HPDE6-E6E7 (cell line): ENCODE data around the gene DOCK6.
"Not testable (repeated sequence)": the region's sequence is repeated elsewhere in the genome, so short reads cannot be mapped to it uniquely, and the experiment has no call there.

ENCODE experiments used
- DNase-seq: peaks from one replicate; pipeline ENCODE4 v3.0.0; 2011; ENCODE audit warnings: missing footprints; ENCODE audit errors: extremely low spot score

Gene DOCK6

GRCh38 chr19:11196406-11197287, 65.7 kb downstream of the DOCK6 start:
- DNase-seq = peak; percentile 41

DNA sequence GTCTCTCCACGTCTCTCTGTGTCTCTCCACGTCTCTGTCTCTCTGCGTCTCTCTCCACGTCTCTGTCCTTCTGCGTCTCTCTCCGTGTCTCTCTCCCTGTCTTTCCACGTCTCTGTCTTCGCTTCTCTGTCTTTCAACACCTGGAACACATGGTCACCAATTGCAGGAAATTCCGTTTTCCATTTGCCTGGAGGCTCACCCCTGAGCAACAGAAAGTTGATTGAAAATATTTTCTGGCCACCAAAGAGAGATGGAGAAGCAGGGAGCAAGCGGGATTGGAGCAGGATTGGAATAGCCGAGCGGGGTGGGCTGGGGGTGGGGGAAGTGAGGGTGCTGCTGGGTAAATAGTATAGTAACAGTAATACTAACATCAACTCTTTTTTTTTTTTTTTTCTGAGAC, 66.6 kb downstream of the DOCK6 start:
- DNase-seq = no peak

- no peak for DNase-seq
These were observed 67.4 kb downstream of the DOCK6 start for GRCh38 chr19:11194656-11195558.

DNA sequence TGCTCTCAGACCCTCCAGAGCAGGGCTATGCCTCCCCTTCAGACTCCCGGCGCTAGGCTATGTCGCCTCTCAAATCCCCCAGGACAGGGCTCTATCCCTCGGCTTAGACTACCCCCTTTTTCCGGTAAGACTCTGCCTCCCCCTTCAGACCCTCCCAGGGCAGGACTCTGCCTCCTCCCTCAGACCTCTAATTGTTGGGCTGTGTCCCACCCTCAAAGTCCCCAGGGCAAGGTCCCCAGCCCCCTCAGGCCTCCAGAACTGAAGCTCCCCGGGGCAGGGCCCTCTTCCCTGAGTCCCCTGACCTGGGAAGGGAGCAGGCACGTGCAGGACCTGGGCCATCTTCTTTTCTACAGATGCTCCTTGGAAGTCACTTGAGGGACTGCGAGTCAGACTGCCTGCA, 68.2 kb downstream of the DOCK6 start:
- no peak for DNase-seq

DNA sequence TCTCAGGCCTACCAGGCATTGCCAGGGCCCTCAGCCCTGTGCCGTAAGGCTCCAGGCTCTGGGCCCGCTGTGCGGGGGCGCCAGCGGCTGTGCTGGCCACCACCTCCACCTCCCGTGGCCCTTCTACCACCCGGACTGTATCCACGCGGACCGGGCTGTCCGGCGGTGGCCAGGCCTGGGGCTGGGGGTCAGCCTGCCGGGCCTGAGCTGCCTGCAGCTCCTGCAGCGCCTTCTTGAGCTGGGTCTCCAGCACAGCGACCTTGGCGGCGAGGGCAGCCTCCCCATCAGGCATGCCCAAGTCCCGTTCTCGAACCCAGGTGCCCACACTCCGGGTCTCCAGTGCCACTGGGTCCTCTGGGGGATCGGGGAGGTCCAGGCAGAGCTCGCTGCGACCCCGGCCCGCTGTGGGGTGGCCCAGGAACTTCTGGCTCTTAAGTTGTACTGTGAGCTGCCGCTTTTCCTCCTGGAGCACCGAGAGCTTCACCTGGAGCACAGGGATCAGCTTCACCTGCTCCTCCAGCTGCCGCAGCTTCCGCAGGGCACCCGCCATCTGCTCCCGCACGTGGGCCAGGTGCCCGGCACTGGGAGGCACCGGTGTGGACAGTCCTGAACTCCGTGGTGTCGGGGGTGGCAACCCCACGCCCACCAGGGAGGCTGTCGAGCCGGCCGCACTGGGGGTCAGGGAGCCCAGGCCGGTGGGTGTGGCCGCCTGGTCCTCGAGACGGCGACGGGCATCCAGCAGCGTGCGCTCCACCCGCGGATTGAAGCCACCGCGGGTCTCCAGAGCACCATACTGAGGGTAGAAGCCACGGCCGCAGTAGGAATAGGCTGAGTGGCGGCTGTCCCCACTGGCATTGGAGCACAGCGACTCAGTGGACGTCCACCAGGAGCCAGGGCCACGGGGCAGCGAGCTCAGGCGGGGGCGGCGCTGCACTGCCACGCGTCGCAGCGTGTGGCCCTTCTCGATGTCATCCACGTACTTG, 69.1 kb downstream of the DOCK6 start:
- DNase-seq = no peak

GRCh38 chr19:11191934-11192333, 70.4 kb downstream of the DOCK6 start:
- DNase-seq = no peak

DNA sequence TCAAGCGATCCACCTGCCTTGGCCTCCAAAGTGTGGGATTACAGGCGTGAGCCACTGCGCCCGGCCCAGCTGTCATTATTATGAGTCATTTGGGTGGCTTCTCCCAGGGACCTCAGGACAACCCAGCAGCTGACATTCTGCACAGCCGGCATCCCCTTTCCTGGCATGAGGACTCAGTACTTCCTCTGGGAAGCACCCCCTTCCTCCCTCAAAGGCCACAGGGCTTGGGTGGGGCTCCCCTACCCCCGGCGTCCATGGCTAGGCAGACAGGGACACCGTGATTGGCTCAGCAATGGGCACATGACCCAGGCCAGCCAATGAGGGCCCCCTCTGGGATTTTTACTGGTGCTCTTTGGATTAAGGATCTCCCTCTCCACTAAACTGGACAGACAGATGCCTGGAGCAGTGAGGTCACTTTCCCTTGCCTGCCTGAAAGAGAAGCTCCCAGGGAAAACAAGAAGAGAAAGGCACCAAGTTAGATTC, 71.0 kb downstream of the DOCK6 start:
- DNase-seq = no peak

DNA sequence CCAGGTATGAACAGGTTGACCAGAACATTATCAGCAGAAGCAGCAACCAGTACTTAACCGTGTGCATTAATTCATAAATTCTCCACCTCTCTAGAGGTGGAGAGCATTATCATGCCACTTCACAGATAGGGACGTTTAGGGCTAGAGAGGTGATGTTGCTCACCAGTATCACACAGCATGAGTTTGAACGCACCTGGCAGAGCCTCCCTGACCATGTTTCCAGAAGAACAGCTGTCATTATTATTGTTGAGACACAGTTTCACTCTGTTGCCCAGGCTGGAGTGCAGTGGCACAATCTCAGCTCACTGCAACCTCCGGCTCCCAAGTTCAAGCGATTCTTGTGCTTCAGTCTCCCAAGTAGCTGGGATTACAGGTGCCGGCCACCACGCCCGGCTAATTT, 71.8 kb downstream of the DOCK6 start:
- no peak for DNase-seq

- DNase-seq = no peak
These were observed 74.9 kb downstream of the DOCK6 start for GRCh38 chr19:11187441-11187840.

DNA sequence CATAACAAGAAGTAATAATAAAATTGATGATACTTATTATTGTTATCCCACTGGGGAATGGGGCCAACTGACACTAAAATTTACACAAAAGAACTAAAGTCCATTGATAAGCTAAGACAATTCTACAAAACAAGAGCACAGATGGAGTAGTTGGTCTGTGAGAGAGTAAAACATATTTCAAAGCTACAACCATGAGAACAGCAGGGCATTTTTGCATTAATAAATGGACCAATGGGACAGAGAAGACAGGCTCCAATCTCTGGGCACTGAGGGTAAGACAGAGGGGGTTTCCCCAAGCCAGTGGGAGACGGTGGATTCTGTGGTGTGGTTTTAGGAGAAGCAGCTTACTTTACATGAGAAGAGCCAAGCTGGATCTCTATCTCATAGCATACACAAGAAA, 79.3 kb downstream of the DOCK6 start:
- DNase-seq = no peak

GRCh38 chr19:11181488-11181887, 80.8 kb downstream of the DOCK6 start:
- DNase-seq = no peak

GRCh38 chr19:11180975-11181374, 81.3 kb downstream of the DOCK6 start:
- not testable (repeated sequence) for DNase-seq

GRCh38 chr19:11180346-11180745, 82.0 kb downstream of the DOCK6 start:
- DNase-seq = no peak

DNA sequence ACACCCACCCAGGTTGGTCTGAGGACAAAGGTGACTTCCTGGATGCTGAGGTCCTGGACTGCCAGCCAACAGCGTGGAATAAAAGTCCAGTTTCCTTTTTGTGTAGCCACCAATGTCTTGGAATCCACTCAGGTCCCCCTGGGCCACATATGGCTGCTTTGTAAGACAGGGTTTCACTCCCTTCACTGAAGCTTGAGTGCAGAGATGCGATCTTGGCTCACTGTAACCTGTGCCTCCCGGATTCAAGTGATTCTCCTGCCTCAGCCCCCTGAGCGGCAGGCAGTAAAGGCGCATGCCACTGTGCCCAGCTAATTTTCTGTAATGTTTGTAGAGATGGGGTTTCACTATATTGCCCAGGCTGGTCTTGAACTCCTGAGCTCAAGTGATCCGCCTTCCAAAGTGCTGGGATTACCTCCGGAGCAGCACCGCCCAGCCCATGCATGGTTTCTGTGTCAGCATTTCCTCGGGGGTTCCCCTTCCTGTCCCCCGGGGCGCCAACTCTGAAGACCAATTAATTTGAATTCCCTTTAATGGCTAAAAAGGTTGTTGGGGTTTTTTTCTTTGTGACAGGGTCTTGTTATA, 82.5 kb downstream of the DOCK6 start:
- no peak for DNase-seq

- not testable (repeated sequence) for DNase-seq
These were observed 83.2 kb downstream of the DOCK6 start for GRCh38 chr19:11179145-11179465.

DNA sequence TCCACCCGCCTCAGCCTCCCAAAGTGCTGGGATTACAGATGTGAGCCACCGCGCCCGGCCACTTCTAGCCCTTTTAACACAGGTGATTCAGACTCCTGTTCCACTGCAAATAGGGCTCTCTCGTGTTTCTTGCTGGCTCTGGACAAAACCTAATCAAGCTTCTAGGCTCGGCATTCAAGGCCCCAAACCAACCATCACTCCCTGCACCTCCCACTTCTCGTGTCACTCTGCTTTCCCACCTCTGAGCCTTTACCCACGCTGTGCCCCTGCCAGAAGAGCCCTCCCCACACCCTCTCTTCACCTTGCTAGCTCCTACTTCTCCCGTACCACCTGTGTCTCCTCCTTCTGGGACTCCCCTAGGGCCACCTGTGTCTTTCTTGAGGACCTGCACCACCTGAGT, 84.7 kb downstream of the DOCK6 start:
- no peak for DNase-seq

GRCh38 chr19:11176466-11177193, 85.7 kb downstream of the DOCK6 start:
- DNase-seq = no peak

- DNase-seq = no peak
These were observed 86.4 kb downstream of the DOCK6 start for GRCh38 chr19:11175920-11176319.

DNA sequence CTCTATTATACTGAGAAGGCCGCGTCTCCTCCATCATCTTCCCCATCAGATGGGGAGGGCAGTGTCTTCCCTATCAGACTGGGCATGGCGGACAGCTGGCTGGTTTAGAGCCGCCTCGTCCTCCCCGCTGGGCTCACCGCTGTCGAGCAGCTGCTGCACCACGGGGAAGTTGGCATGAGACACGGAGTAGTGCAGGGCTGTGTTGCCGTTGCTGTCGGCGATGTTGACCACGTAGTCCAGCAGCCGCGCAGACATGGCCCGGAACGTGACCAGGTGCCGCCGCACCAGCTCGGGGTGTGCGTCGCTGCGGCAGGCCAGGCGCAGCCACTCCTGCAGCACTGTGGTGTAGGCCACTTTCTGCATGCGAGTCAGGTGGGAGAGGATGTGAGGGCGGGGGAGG, 88.0 kb downstream of the DOCK6 start:
- no peak for DNase-seq

- no peak for DNase-seq
These were observed 88.7 kb downstream of the DOCK6 start for GRCh38 chr19:11173516-11174155.
